ENCODE results near the gene HIF1A. TPM values are rescaled to one million over a fixed set of nuclear protein-coding genes. Genes with fewer than 3 reads are reported as not detected.

HIF1A gene
- total and polyA plus RNA-seq, 2 of the 13 experiments (the other 11 are each of a cell fraction or from before 2014, with no cell fraction given): 41.0 to 126 TPM

DNA sequence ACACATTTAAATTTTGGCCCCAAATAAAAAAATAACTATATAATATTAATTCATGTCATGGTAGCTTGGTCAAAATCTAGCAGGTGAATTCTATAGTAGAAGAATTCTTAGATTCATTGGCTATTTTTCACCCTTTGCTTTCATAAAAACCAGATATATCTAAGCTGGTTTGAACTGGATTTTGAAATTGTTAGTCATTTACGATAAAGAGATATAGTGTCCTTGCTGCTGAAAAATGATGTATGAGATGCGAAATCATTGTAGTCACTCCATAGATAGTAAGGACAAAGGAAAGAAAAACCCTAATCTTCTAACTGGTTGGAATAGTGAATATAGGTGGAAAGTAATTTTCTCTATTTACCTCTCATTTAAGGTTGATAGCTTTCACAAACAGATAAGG is 12.2 kb upstream of the HIF1A start (continued):
- TF ChIP-seq, protein P1, sequence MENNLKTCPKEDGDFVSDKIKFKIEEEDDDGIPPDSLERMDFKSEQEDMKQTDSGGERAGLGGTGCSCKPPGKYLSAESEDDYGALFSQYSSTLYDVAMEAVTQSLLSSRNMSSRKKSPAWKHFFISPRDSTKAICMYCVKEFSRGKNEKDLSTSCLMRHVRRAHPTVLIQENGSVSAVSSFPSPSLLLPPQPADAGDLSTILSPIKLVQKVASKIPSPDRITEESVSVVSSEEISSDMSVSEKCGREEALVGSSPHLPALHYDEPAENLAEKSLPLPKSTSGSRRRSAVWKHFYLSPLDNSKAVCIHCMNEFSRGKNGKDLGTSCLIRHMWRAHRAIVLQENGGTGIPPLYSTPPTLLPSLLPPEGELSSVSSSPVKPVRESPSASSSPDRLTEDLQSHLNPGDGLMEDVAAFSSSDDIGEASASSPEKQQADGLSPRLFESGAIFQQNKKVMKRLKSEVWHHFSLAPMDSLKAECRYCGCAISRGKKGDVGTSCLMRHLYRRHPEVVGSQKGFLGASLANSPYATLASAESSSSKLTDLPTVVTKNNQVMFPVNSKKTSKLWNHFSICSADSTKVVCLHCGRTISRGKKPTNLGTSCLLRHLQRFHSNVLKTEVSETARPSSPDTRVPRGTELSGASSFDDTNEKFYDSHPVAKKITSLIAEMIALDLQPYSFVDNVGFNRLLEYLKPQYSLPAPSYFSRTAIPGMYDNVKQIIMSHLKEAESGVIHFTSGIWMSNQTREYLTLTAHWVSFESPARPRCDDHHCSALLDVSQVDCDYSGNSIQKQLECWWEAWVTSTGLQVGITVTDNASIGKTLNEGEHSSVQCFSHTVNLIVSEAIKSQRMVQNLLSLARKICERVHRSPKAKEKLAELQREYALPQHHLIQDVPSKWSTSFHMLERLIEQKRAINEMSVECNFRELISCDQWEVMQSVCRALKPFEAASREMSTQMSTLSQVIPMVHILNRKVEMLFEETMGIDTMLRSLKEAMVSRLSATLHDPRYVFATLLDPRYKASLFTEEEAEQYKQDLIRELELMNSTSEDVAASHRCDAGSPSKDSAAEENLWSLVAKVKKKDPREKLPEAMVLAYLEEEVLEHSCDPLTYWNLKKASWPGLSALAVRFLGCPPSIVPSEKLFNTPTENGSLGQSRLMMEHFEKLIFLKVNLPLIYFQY (CRISPR knock-in tag; IDR thresholded peaks at IDR 0.05; ENCODE audit: borderline replicate concordance): no peak
- TF ChIP-seq HNRNPH1 (optimal IDR thresholded peaks at IDR 0.05; ENCODE audit: low read depth, low read length) (no peak), ZNF234 (CRISPR knock-in tag; conservative IDR thresholded peaks at IDR 0.05) (no peak)

DNA sequence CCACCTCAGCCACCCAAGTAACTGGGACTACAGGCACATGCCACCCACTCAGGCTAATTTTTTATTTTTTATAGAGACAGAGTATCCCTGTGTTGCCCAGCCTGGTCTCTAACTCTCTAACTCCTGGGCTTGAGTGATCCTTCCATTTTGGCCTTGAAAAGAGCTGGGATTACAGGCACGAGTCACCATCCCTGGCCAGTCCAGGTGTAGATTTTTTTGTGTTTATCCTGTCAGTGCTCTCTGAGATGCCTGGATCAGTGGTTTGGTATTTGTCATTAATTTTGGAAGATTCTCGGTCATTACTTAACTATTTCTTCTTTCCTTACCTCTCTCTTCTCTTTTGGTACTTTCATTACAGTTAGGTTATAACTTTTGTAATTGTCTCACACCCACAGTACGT is 5.3 kb upstream of the HIF1A start:
- intact Hi-C loops (cut with micrococcal nuclease; ENCODE audit: unreplicated experiment): no loop called here

More for the DNA sequence above, 5.3 kb upstream of the HIF1A start:
- Histone ChIP-seq H3K9ac (ENCODE audit: insufficient read depth, low read depth, low read length) (no peak overlapping the region), H3K79me2 (ENCODE audit: insufficient read depth, low read length) (no peaks in the 10 kb centered on the region), H3K9me3 (ENCODE audit: low read length) (no peaks in the 10 kb centered on the region), H3K27me3 (ENCODE audit: control insufficient read depth in 1 of 2, insufficient read depth in 2 of 2, low read length in 2 of 2) (peaks cover 0 to 3% of the 10 kb centered on the region in 2 experiments; a peak in 1 of 5 replicates), H3K27ac (ENCODE audit: extremely low read length, insufficient read depth, low read length) (no peak overlapping the region), H3K4me1 (ENCODE audit: insufficient read depth, low read length) (peaks cover 10% of the 10 kb centered on the region), H2AFZ (ENCODE audit: low read length) (no peak overlapping the region), H3K36me3 (replicated peaks in 1 of 2; ENCODE audit: control insufficient read depth in 1 of 2, insufficient read depth in 2 of 2, low read length in 2 of 2) (no peaks in the 10 kb centered on the region), H3K4me2 (ENCODE audit: low read depth, low read length) (no peak overlapping the region), H4K20me1 (ENCODE audit: insufficient read depth, low read length) (no peaks in the 10 kb centered on the region), H3K4me3 (replicated peaks in 1 of 3; ENCODE audit: insufficient read depth in 1 of 3, low read depth in 2 of 3, low read length in 3 of 3) (no peak overlapping the region)
- no peak for TF ChIP-seq KLF9 (CRISPR knock-in tag; IDR thresholded peaks at IDR 0.05; ENCODE audit: low read depth)
- TF ChIP-seq ZNF557 (CRISPR knock-in tag; IDR thresholded peaks at IDR 0.05): no peak
- TF ChIP-seq ZFP90 (CRISPR knock-in tag; IDR thresholded peaks at IDR 0.05; ENCODE audit: borderline replicate concordance): no peak
- TF ChIP-seq NAIF1 (CRISPR knock-in tag; IDR thresholded peaks at IDR 0.05; ENCODE audit: borderline replicate concordance): no peak
- TF ChIP-seq BRD4 (CRISPR knock-in tag; IDR thresholded peaks at IDR 0.05): no peak
- TF ChIP-seq CC2D1A (CRISPR knock-in tag; IDR thresholded peaks at IDR 0.05): no peak
- ATAC-seq (no peak), DNase-seq (ENCODE audit: low spot score) (no peak), FAIRE-seq (no peak)
- BruUV-seq (replicated peaks): no TSS peak
- ChIA-PET CTCF (ENCODE audit: low intra/inter-chr PET ratio, low total read pairs) (no interaction called here), POLR2A (no interaction called here)
- WGBS (ENCODE audit: low lambda C conversion rate): 27% methylated on average over 3 of the region's 3 CpGs
- in situ Hi-C loops (cut with HindIII; ENCODE audit: extremely low pct_ligation_motif_present, low pct_unique_long_range_greater_than_20kb): loop anchor here (10.0 kb wide), 1 partner anchor 85 kb away; no protein-coding TSS in a partner anchor

Data from HepG2 (cell line).